Hepatocyte (in vitro differentiated cells): ENCODE measurements around the gene TNS3. TPM values are rescaled to one million over a fixed set of nuclear protein-coding genes. Genes with fewer than 3 reads are reported as not detected.

Experiments
- DNase-seq: peaks from one replicate; pipeline ENCODE4 v3.0.0-alpha.2; 2016; ENCODE audit warnings: low spot score
- H2AFZ ChIP-seq: fragments of 200-600 bp; sonication (generic); 2 replicates; pipeline ENCODE4 v1.6.0; 2016; ENCODE audit warnings: antibody characterized with exemption, mild to moderate bottlenecking
- H3K27ac ChIP-seq: fragments of 200-600 bp; sonication (generic); 2 replicates; pipeline ENCODE4 v1.5.1; 2016; ENCODE audit warnings: mild to moderate bottlenecking
- H3K27me3 ChIP-seq: fragments of 200-600 bp; sonication (generic); 2 replicates; pipeline ENCODE4 v1.6.1; 2016
- H3K36me3 ChIP-seq: fragments of 200-600 bp; sonication (generic); replicated peaks from 2 replicates; pipeline ENCODE4 v1.5.1; 2016; ENCODE audit warnings: low read depth; ENCODE audit not compliant: insufficient read depth
- H3K4me1 ChIP-seq: fragments of 200-600 bp; sonication (generic); 2 replicates; pipeline ENCODE4 v1.5.1; 2016; ENCODE audit warnings: mild to moderate bottlenecking, moderate library complexity; ENCODE audit not compliant: insufficient read depth
- H3K4me2 ChIP-seq: fragments of 200-600 bp; sonication (generic); 2 replicates; pipeline ENCODE4 v1.6.0; 2016
- H3K4me3 ChIP-seq: fragments of 200-600 bp; sonication (generic); 2 replicates; pipeline ENCODE4 v1.5.1; 2016; ENCODE audit warnings: mild to moderate bottlenecking
- H3K79me2 ChIP-seq: fragments of 200-600 bp; sonication (generic); 2 replicates; pipeline ENCODE4 v1.6.0; 2017; ENCODE audit warnings: mild to moderate bottlenecking
- H3K9me2 ChIP-seq: fragments of 200-600 bp; sonication (generic); replicated peaks from 2 replicates; pipeline ENCODE4 v1.6.0; 2017; ENCODE audit warnings: mild to moderate bottlenecking; ENCODE audit not compliant: insufficient read depth
- H3K9me3 ChIP-seq: fragments of 200-600 bp; sonication (generic); 2 replicates; pipeline ENCODE4 v1.5.1; 2016; ENCODE audit warnings: low read depth, mild to moderate bottlenecking
- H4K20me1 ChIP-seq: fragments of 200-600 bp; sonication (generic); 2 replicates; pipeline ENCODE4 v1.6.0; 2016; ENCODE audit warnings: mild to moderate bottlenecking; ENCODE audit not compliant: insufficient read depth, poor library complexity, severe bottlenecking
- CTCF ChIP-seq: fragments of 200-600 bp; sonication (generic); IDR thresholded peaks from 2 replicates; pipeline ENCODE4 v1.5.1; 2016; ENCODE audit warnings: antibody characterized with exemption, mild to moderate bottlenecking; ENCODE audit not compliant: poor library complexity
- EZH2 ChIP-seq: fragments of 200-600 bp; sonication (generic); IDR thresholded peaks from 2 replicates; pipeline ENCODE4 v1.6.1; 2016; ENCODE audit warnings: antibody characterized with exemption, mild to moderate bottlenecking, borderline replicate concordance
- EZH2phosphoT487 ChIP-seq: fragments of 200-600 bp; sonication (generic); IDR thresholded peaks from one replicate; pipeline ENCODE4 v1.6.1; 2018; ENCODE audit warnings: antibody characterized with exemption, mild to moderate bottlenecking, low read depth, moderate library complexity; ENCODE audit not compliant: unreplicated experiment, severe bottlenecking
- WGBS: methylation state at CpG from one replicate; pipeline ENCODE4 v1.1.6; 2016; ENCODE audit warnings: low lambda C conversion rate; ENCODE audit errors: missing lambda C conversion rate; 5-methylcytosine and 5-hydroxymethylcytosine counted together
- polyA plus RNA-seq: library from polyadenylated mRNA; unstranded; fragments of >200 nt; fragmentation: Nextera tagmentation; extraction: Ambion mirVana; gene quantifications from 2 replicates; pipeline ENCODE4 v1.2.1, GENCODE V29; 2016
- total RNA-seq: library from RNA; depleted of rRNA; stranded (reverse); fragments of >200 nt; gene quantifications from 2 replicates; pipeline ENCODE4 v1.2.3, GENCODE V29; 2014

The TNS3 gene
- total and polyA plus RNA-seq, 2 experiments from 2014 or later: 30.0 to 73.3 TPM

- H3K36me3 ChIP-seq: no peaks in the 10 kb centered on the region
- no peak for DNase-seq
- H3K4me3 ChIP-seq: no peak overlapping the region
- 63% methylated on average over 9 of the region's 9 CpGs for WGBS
- H3K9me2 ChIP-seq: no peaks in the 10 kb centered on the region
- no peaks in the 10 kb centered on the region for H3K9me3 ChIP-seq
- H3K4me1 ChIP-seq: peaks cover 55% of the 10 kb centered on the region
- no peak overlapping the region for H2AFZ ChIP-seq
- H3K27ac ChIP-seq: peak overlapping the region; percentile 64
- peaks cover 100% of the 10 kb centered on the region for H3K79me2 ChIP-seq
- H4K20me1 ChIP-seq: peaks cover 14% of the 10 kb centered on the region
- peak overlapping the region; percentile 12 for H3K4me2 ChIP-seq
- no peaks in the 10 kb centered on the region for H3K27me3 ChIP-seq
- TF ChIP-seq CTCF: no peak
- TF ChIP-seq EZH2: no peak
- no peak for TF ChIP-seq EZH2phosphoT487
Measured at GRCh38 chr7:47507522-47507921, 74.4 kb downstream of the TNS3 start.

- Histone ChIP-seq H3K36me3 (no peaks in the 10 kb centered on the region), H3K4me2 (peak overlapping the region; percentile 12), H4K20me1 (peaks cover 14% of the 10 kb centered on the region), H3K27ac (peak overlapping the region; percentile 64), H2AFZ (no peak overlapping the region), H3K27me3 (no peaks in the 10 kb centered on the region), H3K4me3 (no peak overlapping the region), H3K4me1 (peaks cover 57% of the 10 kb centered on the region), H3K9me3 (no peaks in the 10 kb centered on the region), H3K9me2 (no peaks in the 10 kb centered on the region), H3K79me2 (peaks cover 100% of the 10 kb centered on the region)
- DNase-seq: no peak
- 75% methylated on average over 14 of the region's 14 CpGs for WGBS
- TF ChIP-seq CTCF (no peak), EZH2 (no peak), EZH2phosphoT487 (no peak)
Measured at GRCh38 chr7:47506382-47507339, 75.2 kb downstream of the TNS3 start.

- no peak overlapping the region for H2AFZ ChIP-seq
- no peak overlapping the region for H3K4me3 ChIP-seq
- peaks cover 14% of the 10 kb centered on the region for H4K20me1 ChIP-seq
- H3K9me2 ChIP-seq: no peaks in the 10 kb centered on the region
- H3K9me3 ChIP-seq: no peaks in the 10 kb centered on the region
- TF ChIP-seq CTCF (no peak), EZH2phosphoT487 (no peak), EZH2 (no peak)
- peaks cover 67% of the 10 kb centered on the region for H3K4me1 ChIP-seq
- H3K4me2 ChIP-seq: no peak overlapping the region
- no peak for DNase-seq
- H3K27ac ChIP-seq: peak overlapping the region; percentile 64
- H3K36me3 ChIP-seq: no peaks in the 10 kb centered on the region
- peaks cover 99% of the 10 kb centered on the region for H3K79me2 ChIP-seq
- WGBS: 79% methylated on average over 12 of the region's 12 CpGs
- H3K27me3 ChIP-seq: no peaks in the 10 kb centered on the region
Measured at GRCh38 chr7:47505312-47506007, 76.5 kb downstream of the TNS3 start.
